NCI-H146 (cell line): ENCODE data around the gene ADGRD1.

Source experiments
- DNase-seq: peaks from one replicate; lab custom pipeline; 2025; lab: John Stamatoyannopoulos, UW

The ADGRD1 gene

DNA sequence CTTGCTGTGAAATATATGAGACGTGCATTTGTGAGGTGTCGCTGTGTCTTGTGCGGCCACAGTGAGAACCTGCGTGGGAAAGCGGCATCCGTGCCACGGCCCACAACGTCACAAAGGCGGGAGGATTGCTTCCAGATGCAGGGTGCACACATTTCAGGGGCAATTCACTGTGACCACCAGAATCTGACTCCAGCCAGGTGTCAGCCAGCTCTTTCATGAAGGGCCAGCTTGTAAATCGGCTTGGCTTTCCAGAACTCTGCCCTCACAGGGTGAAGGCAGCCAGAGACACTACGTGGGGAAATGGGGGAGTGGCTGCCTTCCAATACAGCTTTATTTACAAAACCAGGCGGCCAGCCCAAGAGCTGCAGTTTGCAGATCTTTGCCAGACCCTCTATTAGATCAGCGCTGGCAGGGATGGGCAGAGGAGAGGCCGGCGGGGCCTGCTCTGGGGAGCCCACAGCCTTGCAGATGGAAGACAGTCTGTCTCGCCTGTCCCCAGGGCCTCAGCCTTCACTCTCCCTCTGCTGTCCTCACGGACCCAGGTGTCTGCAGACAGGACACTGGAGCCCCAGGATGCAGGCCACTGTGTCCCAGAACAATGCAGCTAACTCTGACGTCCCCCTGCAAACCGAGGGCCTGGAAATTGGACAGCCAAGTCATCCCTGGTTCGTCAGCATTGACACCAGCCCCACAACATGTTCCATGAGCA, 53.5 kb downstream of the ADGRD1 start:
- DNase-seq = no peak

DNA sequence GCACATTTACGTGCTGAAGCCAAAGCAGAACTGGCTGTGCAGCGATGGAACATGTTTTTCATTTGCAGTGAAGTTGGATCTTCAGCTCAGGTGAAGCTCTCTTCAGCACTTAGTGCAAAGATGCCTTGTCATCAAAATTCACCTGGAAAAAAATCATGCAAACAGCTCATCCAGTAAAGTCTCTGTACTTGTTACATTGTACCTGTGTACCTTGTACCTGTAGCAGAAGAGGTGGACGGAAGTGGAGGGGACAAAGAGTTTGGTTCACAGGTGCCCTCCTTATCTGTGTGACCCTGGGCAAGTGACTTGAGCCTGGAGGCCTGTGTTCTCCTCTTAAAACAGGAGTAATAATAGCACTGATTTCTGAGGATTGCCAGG, 54.0 kb downstream of the ADGRD1 start:
- no peak for DNase-seq

GRCh38 chr12:131008131-131008912, 54.6 kb downstream of the ADGRD1 start:
- no peak for DNase-seq

DNA sequence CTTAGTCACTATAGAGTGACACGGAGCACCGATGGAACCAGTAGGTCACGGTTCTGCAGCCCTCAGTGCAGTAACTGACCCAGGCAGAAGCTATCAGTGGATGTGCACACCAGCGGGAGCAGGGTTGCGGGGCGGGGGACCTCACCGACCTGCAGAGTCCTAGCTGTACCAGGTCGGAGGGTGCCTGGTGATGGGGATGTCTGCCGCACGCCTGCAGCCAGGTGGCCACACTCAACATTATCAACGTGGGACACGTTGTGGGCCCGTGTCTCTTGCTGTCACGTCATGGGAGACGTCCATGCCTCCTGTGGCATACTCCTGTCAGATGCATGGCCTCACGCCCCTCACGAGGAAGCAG, 55.2 kb downstream of the ADGRD1 start:
- DNase-seq = no peak

- DNase-seq = no peak
Measured at GRCh38 chr12:131009595-131010395, 56.1 kb downstream of the ADGRD1 start.

DNA sequence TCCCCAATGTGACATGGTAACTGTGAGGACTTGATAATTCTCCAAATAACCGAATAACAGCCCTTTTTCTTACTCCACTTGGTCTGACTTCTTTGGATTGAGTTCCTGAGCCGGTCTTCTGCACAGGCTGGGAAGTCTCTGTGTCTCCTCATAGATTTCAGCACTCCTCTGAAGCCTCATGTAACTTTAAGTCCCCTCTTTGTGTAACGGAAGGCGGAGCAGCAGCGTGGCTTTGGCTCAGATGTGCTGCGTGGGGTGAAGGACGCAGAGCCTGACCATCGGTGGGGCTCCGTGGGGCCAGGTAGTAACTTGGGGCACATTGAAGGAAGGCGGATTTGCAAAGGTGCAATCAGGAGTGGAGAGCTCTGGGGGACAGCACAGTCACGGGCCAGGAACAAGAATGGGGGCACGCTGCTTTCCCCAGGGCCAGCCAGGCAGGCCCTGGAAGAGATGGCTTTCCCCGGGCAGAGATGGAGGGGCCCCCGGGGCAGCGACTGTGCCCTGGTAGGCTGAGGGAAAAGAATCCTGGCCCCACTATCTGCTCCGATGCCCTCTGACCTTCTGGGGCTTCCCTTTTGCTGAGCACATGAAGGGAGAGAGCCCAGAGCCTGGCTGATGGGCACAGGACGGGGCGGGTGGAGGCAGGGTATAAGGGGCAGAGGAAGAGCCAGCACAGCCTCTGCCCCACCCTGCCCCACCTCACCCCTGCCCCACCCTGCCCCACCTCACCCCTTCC, 56.9 kb downstream of the ADGRD1 start:
- DNase-seq = no peak

DNA sequence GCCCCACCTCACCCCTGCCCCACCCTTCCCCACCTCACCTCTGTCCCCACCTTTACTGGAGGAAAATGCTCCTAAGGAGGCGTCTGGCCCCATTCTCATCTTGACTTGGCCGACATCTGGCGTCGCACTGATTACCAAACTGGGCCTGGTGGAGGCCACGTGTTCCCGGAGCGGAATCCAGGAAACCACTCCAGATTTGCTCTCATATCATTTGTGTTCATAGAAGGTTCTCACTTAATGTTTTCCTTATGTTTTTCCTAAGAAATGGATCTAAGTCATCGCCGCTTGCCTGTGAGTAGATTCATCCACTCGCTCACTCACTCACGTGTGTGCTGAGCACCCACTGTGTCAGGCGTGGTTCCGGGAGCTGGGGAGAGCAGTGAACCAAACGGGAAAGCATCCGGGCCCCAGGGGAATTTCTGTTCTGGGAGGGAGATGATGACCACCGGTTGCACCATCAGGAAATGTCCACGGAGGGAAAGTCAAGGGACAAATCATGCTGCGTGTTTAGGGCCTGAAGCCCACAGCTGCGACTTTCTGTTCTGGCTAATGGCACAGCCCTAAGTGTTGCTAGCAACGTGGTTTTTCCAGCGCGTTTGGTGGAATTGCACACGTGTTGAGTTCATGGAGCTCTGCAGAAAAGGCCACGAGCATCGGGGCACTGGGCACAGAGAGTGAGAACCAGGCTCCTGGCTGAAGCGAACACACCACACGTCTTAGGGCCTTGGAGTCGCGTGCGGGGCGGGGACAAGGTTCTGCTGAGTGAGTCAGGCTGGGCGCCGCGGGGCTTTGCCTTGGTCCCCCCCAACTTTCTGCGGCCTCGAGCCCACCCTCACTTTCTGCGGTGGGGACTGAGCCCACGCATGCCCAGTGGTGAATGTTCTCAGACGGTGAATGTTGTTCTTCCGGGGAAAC, 57.7 kb downstream of the ADGRD1 start:
- DNase-seq = no peak

- DNase-seq = no peak
Measured at GRCh38 chr12:131012279-131013069, 58.8 kb downstream of the ADGRD1 start.

DNA sequence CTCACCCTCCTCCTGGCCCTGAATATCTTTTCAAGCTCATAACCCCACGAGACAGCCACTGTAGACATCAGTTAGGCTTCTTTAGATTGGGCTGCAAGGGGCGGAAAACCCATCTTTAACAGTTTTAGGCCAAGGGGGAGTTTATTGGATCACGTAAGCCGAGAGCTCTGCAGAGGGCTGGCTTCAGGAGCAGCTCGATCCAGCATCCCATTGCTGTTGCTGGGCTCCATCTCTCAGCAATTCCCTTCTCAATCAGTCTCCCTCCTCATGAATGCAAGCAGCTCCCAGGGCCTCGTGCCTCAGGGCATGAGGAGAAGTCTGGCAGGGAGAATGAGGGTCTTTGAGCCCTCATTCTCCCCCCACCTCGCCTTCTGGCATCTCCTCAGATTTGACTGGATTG, 59.4 kb downstream of the ADGRD1 start:
- DNase-seq = no peak

- DNase-seq = no peak
Measured at GRCh38 chr12:131014343-131014742, 60.6 kb downstream of the ADGRD1 start.

- DNase-seq = no peak
Measured at GRCh38 chr12:131015581-131016337, 62.1 kb downstream of the ADGRD1 start.

- no peak for DNase-seq
Measured at GRCh38 chr12:131017477-131017991, 63.8 kb downstream of the ADGRD1 start.

DNA sequence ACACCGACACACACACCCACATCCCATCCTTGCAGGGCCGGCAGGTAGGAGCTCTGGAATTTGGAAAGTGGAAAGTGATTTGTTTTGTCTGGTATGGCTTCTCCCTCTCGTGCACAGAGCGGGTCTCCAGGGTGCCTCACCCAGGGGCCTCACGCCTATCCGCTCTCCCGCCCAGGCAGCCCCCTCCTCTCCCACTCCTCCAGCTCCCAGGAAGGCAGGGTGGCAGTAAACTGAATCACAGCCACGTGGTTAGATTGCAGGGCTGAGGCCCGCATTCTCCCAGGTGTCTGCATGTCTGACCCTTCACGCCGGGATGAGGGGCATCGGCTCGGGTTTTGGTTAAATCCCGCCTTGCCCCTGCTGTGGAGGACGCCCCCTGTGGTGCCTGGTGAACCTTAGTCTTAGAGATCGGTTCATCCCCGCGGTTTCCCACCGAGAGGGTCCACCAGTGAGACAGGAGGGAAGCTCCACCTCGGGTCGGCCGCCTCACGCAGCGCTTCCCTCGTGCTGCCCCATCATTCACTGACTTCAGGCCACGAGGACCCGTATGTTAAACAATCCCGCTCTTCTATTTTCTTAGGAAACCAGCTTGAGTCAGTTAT, 64.4 kb downstream of the ADGRD1 start:
- DNase-seq = no peak

GRCh38 chr12:131018808-131019397, 65.2 kb downstream of the ADGRD1 start:
- no peak for DNase-seq

GRCh38 chr12:131020326-131021153, 66.8 kb downstream of the ADGRD1 start:
- no peak for DNase-seq

- no peak for DNase-seq
Measured at GRCh38 chr12:131021154-131021541, 67.4 kb downstream of the ADGRD1 start.

DNA sequence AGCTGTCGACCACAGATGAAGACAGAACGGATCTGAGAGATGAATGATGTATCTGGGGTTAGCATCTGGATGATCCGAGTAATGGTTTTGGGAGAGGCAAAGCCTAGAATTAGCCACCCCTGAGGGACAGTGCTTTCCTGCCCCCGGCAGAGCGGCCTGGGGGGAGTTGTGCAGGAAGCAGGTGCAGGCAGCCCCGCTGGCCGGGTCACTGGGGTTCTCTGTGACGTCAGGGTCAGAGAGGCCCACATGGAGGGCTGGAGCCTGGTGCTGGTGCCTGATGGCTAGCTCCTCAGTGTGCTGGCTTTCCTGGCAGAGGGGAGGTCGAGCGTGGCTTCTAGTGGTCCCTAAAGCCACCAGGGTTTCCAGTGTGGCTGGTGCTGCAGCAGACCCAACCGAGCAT, 70.3 kb downstream of the ADGRD1 start:
- no peak for DNase-seq

DNA sequence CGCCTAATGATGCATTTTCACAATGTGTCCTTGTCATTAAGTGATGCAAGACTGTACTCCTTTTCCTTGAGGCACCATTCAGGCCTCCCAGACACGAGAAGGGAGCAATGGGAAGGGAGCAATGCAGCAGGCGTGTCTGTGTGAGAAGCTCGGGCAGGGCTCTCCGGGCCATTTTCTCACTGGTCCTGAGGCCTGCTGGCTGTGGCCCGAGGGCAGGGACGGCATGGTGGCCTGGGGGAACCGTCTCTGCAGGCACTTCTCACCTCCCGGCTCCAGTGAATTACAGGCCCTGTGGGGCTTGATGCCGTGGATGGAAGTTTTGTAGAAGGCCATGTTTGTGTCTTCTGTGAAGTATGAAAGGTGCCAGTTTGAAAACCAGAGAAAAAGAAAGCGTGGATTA, 71.0 kb downstream of the ADGRD1 start:
- no peak for DNase-seq
